HG03108 (cell line): ENCODE measurements around the gene METTL9.
"Not testable (repeated sequence)": the region's sequence is repeated elsewhere in the genome, so short reads cannot be mapped to it uniquely, and the experiment has no call there.

ENCODE experiments used
- ATAC-seq: cut with Tn5 transposase; IDR thresholded peaks from one replicate; pipeline ENCODE4 v1.9.1; 2021; ENCODE audit warnings: moderate library complexity; ENCODE audit not compliant: unreplicated experiment

The METTL9 gene

DNA sequence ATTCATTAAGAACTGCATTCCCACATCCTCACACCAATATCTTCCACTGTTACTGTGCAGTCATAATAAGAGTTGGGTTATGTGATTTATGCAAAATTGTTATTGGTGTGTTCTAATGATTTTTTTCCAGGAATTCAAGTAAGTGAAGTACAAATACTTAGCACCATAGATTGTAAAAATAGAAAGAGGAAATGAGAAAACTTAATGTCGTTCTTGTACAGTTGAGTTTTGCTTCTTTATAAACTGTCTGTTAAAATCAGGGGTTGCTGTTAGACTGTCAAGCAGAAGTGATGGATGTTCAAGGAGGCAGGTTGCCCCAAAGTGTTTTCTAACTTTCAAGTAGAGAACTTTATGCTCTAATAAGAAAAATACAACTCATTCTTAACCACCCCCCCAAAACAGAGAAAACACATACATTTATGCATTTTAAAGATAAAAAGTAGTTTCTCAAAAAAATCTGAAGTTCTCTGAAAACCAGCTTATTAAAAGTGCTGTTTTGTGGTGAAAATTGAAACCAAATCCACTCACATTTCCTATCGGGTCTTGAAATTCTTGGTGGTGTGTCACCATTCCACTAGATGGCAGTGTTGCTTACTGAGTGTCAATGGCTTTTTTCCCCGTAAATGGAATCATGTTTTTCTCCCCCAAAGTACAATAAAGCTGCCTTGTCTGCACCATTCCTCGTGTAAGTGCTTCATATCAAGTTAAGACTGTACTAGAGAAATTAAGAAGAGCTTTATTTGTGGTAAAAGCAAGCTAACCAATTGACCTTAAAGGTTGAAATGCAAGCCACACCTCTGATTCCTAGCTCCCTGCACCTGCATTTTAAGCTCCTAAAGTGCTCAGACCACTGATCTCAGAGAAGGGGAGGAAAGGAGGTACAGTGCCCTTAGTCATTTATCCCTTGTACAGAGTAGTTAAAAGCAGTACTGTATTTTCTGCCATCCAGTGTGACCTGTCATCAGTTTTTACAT is 57.7 kb downstream of the METTL9 start:
- ATAC-seq = no peak

DNA sequence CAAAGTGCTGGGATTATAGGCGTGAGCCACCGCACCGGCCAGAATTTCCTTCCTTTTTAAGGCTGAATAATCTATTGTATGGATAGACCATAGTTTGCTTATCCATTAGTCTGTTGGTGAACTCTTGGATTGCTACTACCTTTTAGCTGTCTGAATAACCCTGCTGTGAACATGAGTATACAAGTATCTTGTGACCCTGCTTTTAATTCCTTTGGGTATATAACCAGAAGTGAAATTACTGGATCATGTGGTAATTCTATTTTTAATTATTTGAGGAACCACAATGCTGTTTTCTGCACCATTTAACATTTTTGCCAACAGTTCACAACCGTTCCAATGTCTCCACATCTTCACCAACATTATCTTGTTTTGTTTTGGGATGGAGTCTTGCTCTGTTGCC is 59.7 kb downstream of the METTL9 start:
- no peak for ATAC-seq

DNA sequence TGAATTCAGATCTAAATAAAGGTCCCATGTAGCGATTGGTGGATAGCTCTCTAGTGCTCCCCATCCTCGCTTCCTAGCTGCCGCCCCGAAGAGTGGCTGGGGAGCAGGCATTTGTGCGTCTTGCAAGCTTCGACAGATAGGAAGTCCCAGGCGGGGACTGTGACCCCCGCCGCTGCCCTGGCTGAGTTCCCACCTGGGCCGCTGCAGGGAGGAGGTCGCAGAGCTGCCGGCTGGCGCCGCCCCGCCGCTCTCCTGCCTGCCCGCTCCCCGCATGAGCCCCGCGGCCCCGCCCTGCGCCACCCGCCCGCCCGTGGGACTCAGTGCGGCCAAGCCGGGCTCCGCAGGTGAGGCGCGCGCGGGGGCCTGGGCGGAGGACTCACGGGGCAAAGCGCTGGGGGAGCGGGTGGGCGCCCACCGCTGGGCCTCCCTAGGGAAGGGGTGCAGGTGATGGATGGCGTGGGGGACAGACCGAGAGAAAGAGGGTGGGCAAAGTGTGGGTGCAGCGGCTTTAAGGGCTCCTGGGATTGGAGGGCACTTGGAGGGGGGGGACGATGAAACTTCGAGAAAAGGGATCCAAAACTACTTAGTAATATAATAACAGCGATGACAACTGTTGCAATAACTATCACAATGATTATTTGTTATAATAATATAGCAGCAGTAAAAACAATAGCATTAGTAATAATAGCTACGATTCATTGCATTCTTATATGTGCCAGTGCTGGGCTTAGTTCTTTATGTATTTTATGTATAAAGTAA is 64.7 kb downstream of the METTL9 start, which contains the start of gene OTOA:
OTOA (plus strand) TSS at position 80 of the 759 bp plus-strand sequence. CDS start 14,547 bp downstream, outside the sequence.
- ATAC-seq = no peak

DNA sequence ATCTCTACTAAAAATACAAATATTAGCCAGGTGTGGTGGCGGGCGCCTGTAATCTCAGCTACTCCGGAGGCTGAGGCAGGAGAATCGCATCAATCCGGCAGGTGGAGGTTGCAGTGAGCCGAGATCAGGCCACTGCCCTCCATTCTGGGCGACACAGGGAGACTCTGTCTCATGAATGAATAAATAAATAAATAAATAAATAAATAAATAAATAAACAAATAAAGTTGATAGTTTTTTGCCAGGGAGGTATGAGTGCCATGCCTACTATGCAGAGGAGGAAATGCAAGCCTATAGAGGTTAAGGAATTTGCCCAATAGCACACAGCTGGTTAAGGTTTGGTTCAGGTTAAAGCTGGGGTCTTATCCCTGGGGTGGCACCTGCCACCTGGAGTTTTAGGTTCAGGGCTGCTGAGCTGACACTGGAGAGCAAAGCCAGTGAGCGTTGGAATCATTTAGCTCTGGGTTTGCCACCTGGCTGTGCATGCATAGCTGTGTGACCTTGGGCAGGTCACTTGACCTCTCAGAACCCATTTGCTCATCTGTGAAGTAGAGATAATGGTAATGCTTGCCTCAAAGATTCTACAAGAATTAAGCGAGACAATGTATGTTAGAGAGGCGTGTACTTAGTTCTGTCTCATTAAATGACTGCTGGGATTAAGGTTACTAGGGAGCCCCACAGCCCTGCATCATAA is 65.6 kb downstream of the METTL9 start:
- no peak for ATAC-seq

DNA sequence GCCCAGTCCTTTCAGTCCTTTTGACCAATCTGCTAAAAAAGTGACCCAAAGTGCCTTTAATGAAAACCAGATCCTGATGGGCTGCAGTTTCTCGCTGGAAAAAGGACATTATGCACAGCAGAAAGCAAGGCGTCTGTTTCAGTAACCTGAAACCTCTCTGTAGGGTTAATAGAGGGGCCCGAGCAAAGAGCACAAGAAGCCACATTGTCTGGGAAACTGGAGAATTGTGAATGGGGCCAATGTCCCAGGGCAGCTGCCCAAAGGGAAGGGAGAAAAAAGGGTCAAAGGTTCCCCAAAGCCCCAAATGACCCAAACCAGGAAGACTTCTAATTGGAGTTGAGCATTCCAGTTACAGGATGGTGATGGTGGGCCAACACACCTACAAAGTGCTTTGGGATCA is 67.4 kb downstream of the METTL9 start:
- ATAC-seq = no peak

DNA sequence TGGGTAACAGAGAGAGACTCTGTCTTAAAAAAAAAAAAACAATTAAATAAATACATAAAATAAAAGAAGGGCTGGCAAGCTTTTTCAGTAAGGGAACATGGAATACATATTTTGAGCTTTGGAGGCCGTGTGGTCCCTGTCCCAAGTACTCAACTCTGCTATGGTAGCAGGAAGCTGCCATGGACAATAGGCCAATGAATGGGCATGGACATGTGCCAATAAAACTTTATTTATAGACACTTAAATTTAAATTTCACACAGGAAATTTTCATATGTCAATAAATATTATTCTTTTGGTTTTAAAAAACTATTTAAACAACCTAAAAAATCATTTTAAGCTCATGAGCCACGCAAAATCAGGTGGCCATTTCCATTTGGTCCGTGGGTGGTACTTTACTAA is 68.2 kb downstream of the METTL9 start:
- ATAC-seq = no peak

DNA sequence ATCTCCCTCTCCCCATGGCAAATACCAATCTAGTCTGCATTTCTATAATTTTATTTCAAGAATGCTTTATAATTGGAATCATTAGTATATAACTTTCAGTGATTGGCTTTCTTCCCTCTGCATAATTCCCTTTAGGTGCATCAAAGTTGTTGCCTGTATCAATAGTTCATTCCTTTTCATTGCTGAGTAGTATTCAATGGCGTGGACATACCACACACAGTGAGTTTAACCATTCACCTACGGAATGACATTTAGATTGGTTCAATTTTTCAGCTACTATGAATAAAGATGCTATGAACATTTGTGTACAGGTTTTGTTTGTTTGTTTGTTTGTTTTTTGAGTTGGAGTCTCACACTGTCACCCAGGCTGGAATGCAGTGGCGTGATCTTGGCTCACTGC is 74.1 kb downstream of the METTL9 start:
- ATAC-seq = no peak

DNA sequence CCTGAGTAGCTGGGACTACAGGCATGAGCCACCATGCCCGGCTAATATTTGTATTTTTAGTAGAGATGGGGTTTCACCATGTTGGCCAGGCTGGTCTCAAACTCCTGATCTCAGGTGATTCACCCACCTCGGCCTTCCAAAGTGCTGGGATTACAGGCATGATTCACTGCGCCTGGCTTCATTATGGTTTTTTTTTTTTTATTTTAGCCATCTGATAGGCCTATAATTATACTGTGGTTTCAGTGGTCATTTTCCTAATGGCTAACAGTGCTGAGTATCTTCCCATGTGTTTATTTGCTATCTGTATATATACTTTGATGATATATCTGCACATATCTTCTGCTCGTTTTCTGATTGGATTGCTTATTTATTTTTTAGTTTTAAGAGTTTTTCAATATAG is 75.1 kb downstream of the METTL9 start:
- not testable (repeated sequence) for ATAC-seq

DNA sequence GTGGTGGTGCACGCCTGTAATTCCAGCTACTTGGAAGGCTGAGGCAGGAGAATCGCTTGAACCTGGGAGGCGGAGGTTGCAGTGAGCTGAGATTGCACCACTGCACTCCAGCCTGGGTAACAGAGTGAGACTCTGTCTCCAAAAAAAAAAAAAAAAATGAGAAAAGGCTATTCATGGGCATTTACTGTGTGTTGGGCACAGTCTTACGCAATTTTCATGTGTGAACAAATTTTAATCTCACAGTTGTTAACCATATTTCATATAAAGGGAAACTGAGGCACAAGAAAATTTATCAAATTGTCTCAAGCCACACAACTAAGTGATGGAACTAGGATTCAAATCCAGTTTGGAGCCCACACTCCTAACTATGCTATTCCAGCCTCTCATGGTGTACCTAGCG is 81.3 kb downstream of the METTL9 start:
- not testable (repeated sequence) for ATAC-seq

DNA sequence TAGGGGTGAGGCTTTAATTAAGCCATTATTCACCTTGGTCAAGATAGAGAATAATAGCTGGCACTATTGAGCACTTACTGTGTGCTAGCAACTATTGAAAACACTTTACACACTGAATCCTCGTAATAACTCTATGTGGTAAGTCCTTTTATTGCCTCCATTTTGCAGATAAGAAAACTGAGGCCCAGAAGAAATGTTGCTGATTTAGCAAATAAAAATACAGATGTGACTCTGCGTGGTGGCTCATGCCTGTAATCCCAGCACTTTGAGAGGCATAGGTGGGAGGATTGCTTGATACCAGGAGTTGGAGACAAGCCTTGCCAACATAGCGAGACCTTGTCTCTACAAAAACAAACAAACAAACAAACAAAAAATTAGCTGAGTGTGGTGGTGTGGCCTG is 83.8 kb downstream of the METTL9 start:
- ATAC-seq = no peak

DNA sequence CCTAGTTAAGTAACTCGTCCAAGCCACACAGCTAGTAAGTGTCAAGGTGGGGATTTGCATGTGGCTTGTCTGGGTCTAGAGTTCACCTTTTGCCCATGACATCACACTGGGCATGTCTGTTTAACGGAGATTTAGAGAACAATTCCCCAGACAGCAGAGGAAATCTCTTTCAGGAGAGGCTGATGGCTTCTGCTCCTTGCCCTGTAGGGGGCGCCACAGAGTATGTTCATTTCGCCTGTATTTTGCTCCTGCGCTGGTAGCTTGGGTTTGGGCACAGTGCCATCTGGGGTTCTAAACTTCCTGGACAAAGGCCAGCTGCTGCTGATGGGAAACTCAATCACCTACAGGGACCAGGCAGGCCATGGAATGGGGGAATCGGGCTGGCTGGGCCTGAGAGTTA is 84.8 kb downstream of the METTL9 start:
- ATAC-seq = no peak

DNA sequence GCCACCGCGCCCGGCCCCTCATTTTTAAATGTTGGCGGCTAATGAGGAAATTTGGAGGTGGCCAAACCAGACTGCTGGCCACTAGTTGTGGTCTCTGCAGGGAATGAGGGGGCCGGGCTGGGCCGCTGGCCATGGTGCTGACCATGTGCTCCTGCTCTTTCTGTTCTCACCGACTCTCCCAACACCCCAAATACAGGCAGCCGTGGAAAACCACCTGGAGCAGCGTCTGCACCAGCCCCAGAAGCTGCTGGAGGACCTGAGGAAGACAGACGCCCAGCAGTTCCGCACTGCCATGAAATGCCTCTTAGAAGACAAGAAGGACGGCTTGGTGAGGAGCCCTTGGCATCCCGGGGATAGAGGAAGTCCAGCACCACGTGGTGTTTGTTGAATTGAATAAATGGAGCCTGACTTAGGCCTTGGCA is 85.7 kb downstream of the METTL9 start:
- no peak for ATAC-seq

DNA sequence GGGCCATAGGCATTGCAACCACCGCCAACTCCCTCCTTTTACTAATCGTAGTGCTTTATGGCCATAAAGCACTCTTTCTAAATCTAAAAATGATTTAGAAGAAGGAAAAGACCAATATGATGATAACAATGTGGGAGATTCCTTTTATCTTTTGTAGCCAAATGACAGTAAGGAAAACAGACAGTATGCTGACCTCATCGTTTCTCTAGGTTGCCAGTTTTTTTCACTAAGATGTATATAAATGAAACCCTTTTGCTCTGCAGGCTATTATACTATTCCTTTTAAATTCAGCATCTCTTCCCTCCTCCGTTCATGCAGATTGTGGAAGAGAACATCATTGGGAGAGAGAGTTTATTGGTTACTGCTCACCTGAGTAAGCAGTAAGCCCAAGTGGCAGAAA is 89.7 kb downstream of the METTL9 start:
- no peak for ATAC-seq

DNA sequence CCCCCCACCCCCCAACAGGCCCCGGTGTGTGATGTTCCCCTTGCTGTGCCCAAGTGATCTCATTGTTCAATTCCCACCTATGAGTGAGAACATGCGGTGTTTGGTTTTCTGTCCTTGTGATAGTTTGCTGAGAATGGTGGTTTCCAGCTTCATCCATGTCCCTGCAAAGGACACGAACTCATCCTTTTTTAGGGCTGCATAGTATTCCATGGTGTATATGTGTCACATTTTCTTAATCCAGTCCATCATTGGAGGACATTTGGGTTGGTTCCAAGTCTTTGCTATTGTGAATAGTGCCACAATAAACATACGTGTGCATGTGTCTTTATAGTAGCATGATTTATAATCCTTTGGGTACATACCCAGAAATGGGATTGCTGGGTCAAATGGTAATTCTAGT is 91.6 kb downstream of the METTL9 start:
- ATAC-seq = not testable (repeated sequence)

DNA sequence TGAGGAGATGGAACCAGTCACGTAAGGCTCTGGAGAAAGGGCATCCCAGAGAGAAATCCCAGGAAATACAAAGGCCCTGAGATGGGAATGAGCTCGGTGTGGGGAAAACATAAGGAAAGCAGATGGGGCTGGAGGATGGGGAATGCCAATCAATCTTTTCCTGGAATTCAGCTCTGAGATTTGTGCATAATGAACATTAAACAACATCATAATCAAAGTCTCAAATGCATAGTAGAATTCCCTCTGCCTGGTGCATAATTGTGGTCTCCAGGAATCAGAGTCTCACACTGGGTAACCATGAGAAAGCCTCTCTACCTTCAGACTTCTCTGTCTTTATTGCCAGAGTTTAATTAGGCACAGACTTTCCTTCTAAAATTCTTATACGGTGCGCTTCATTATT is 95.2 kb downstream of the METTL9 start:
- ATAC-seq = no peak

DNA sequence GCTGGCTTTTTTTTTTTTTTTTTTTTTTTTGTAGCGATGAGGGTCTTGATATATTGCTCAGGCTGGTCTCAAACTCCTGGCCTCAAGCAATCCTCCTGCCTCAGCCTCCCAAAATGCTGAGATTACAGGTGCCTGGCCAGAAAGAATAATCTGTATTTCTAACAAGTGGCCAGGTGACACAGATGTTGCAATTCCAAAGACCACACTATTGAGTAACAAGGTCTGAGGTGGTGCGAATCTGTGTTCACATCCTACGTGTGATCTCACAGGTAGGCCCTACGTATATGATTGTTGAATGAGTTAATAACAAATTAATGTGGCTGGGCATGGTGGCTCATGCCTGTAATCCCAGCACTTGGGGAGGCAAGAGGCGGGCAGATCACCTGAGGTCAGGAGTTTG is 97.7 kb downstream of the METTL9 start:
- ATAC-seq = no peak

DNA sequence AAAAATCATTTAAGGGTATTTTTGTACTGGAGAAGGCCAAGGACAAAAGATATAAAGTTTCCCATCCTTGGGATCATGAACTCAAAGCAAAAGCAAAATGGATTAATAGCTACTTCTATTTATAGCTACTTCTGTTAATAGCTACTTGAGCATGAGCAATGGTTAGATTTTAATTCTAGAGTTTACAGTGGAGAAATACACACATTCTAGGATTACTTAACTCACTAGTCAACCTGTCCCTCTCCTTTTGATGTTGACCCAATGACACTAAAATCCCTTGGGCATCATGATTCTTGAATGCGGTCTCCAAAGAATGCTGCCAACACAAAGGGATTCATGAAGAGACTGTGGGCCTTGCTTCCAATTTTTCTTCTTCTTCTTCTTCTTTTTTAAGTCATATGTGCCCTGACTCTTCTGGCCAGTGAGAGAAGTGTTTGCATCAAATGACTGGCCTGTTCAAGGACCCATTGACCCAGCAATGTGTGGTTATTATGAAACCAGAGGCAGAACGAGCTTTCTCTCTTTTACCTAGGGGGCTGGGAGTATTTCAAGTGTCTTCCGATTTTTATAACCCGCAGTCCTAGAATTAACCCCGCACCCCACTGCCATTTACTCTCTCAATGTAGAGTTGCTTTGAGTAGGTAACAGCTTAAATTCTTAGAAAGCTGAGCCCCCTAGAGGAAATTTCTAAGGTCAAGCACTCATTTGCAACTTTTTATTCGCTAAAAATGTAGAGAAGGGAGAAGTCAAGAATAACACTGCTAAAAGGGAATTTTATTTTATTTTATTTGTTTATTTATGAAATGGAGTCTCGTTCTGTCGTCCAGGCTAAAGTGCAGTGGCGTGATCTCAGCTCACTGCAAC is 99.0 kb downstream of the METTL9 start:
- no peak for ATAC-seq

DNA sequence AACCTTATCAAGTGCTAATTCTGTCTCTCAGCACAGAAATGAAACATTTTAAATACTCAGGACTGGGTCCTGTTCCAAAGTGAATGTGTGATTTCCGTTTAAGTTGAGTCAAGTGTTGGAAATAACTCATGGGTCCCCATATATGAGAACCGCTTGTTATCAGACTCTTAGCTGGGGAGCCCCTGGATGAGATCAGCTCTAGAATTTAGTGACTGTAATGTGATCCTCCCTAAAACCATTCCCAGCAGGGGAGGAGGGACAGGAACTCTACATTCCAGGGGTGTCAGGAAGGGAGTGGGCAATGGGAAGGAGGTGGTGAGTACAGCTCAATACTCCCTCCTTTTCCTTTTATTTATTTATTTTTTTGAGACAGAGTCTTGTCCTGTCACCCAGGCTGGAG is 101.9 kb downstream of the METTL9 start:
- no peak for ATAC-seq

DNA sequence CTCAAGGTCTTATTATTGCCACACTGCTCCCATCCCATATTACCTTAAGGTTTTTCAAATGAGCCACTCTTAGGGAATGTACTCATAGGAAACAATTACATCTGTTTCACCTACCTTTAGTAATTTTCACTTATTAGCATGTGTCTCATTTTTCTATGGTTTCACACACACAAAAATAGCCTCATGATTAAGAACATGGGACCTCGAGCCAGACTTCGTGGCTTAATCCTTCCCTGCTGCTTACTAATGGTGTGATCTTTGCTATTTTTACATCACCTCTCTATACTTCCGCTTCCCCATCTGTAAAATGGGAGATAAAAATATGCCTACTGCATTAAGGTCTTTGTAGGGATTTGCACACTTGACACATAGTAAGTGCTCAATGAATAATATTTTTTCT is 102.9 kb downstream of the METTL9 start:
- no peak for ATAC-seq

DNA sequence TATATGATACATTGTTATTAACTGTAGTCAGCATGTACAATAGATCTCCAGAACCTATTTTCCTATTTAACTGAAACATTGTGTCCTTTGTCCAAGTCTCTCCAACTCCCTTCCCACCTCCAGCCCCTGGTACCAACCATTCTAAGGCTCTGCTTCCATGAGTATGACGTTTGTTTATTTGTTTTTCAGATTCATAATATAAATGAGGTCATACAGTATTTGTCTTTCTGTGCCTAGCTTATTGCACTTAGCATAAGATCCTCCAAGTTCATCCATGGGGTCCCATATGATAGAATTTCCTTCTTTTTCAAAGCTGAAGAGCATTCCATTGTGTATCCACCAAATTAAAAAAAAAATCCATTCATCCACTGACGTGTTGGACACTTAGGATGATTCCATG is 103.8 kb downstream of the METTL9 start:
- ATAC-seq = no peak
